Mesenchymal stem cell (in vitro differentiated cells and primary cell): Measurements from ENCODE around the gene HOXB3.
A peak's percentile ranks its signal among the peaks of the same experiment; 100 is the strongest.

Experiments used
- DNase-seq: peaks from one replicate; pipeline ENCODE4 v3.0.0-alpha.2; 2013
- H2AFZ ChIP-seq: one replicate; pipeline ENCODE4 v1.6.1; 2013; ENCODE audit warnings: low read depth, mild to moderate bottlenecking, control low read depth, inconsistent platforms, low read length, moderate library complexity
- H2AK5ac ChIP-seq: 2 replicates; pipeline ENCODE4 v1.6.1; 2013; ENCODE audit warnings: low read length, moderate library complexity, mild to moderate bottlenecking, inconsistent platforms; ENCODE audit not compliant: severe bottlenecking
- H2BK120ac ChIP-seq: one replicate; pipeline ENCODE4 v1.6.1; 2013; ENCODE audit warnings: low read depth, mild to moderate bottlenecking, inconsistent platforms, low read length, moderate library complexity
- H2BK12ac ChIP-seq, 2 experiments: one replicate each; pipeline ENCODE4 v1.6.1; 2013; ENCODE audit warnings: inconsistent platforms in 2 of 2, low read length in 2 of 2, mild to moderate bottlenecking in 2 of 2, moderate library complexity in 2 of 2, control low read depth in 1 of 2
- H2BK15ac ChIP-seq: one replicate; pipeline ENCODE4 v1.6.1; 2013; ENCODE audit warnings: mild to moderate bottlenecking, low read depth, inconsistent platforms; ENCODE audit not compliant: poor library complexity, severe bottlenecking
- H2BK5ac ChIP-seq: 2 replicates; pipeline ENCODE4 v1.6.1; 2013; ENCODE audit warnings: low read depth, mild to moderate bottlenecking, low read length, control low read depth, inconsistent platforms; ENCODE audit not compliant: poor library complexity, severe bottlenecking
- H3K14ac ChIP-seq, 2 experiments: one replicate each; pipeline ENCODE4 v1.6.1; 2013; ENCODE audit warnings: inconsistent platforms in 2 of 2, low read length in 2 of 2, control low read depth in 1 of 2, mild to moderate bottlenecking in 1 of 2, moderate library complexity in 1 of 2
- H3K18ac ChIP-seq, 2 experiments: one replicate each; pipeline ENCODE4 v1.6.1; 2013; ENCODE audit warnings: inconsistent platforms in 2 of 2, low read length in 2 of 2, control low read depth in 1 of 2, low read depth in 1 of 2, mild to moderate bottlenecking in 1 of 2
- H3K23ac ChIP-seq, 2 experiments: one replicate each; pipeline ENCODE4 v1.6.1; 2013; ENCODE audit warnings: inconsistent platforms in 2 of 2, low read length in 2 of 2, mild to moderate bottlenecking in 2 of 2, moderate library complexity in 2 of 2, control low read depth in 1 of 2
- H3K27ac ChIP-seq: 2 replicates; pipeline ENCODE4 v1.5.1; 2013; ENCODE audit warnings: mild to moderate bottlenecking, moderate library complexity, low read length, control low read depth, inconsistent platforms; ENCODE audit not compliant: poor library complexity, severe bottlenecking
- H3K27me3 ChIP-seq, 2 experiments: 2 replicates each; pipeline versions ENCODE4 v1.6.1 to v1.7.0; 2013; ENCODE audit warnings: low read length in 2 of 2, mild to moderate bottlenecking in 2 of 2, moderate library complexity in 2 of 2, control low read depth in 1 of 2, inconsistent platforms in 1 of 2; ENCODE audit not compliant: control insufficient read depth in 1 of 2, insufficient read depth in 1 of 2
- H3K36me3 ChIP-seq, 2 experiments: 2 replicates each; pipeline versions ENCODE4 v1.6.1 to v1.7.0; 2013; ENCODE audit warnings: low read length in 2 of 2, control low read depth in 1 of 2, inconsistent platforms in 1 of 2, low read depth in 1 of 2, mild to moderate bottlenecking in 1 of 2; ENCODE audit not compliant: insufficient read depth in 2 of 2, control insufficient read depth in 1 of 2
- H3K4ac ChIP-seq, 2 experiments: one replicate each; pipeline ENCODE4 v1.6.1; 2013; ENCODE audit warnings: inconsistent platforms in 2 of 2, low read length in 2 of 2, mild to moderate bottlenecking in 2 of 2, moderate library complexity in 2 of 2, control low read depth in 1 of 2, low read depth in 1 of 2
- H3K4me1 ChIP-seq: 2 replicates; pipeline ENCODE4 v1.6.1; 2013; ENCODE audit warnings: low read depth, low read length, control low read depth; ENCODE audit not compliant: control insufficient read depth, insufficient read depth
- H3K4me2 ChIP-seq: 2 replicates; pipeline ENCODE4 v1.6.1; 2013; ENCODE audit warnings: low read length, mild to moderate bottlenecking, inconsistent platforms; ENCODE audit not compliant: poor library complexity, severe bottlenecking
- H3K4me3 ChIP-seq, 2 experiments: 2 replicates each; pipeline versions ENCODE4 v1.5.1 to v1.7.0; 2013; ENCODE audit warnings: low read length in 2 of 2, mild to moderate bottlenecking in 2 of 2, control low read depth in 1 of 2, low read depth in 1 of 2; ENCODE audit not compliant: insufficient read depth in 1 of 2
- H3K79me1 ChIP-seq: replicated peaks from 2 replicates; pipeline ENCODE4 v1.6.1; 2013; ENCODE audit warnings: mild to moderate bottlenecking, control low read depth, low read length, inconsistent platforms; ENCODE audit not compliant: poor library complexity, severe bottlenecking
- H3K9ac ChIP-seq: 2 replicates; pipeline ENCODE4 v1.7.0; 2013; ENCODE audit warnings: mild to moderate bottlenecking, low read length, moderate library complexity
- H3K9me3 ChIP-seq: 2 replicates; pipeline ENCODE4 v1.7.0; 2013; ENCODE audit warnings: mild to moderate bottlenecking, low read length; ENCODE audit not compliant: control insufficient read depth
- H4K8ac ChIP-seq: one replicate; pipeline ENCODE4 v1.6.1; 2013; ENCODE audit warnings: inconsistent platforms, mild to moderate bottlenecking, low read length, moderate library complexity
- H4K91ac ChIP-seq: one replicate; pipeline ENCODE4 v1.6.1; 2013; ENCODE audit warnings: mild to moderate bottlenecking, low read length, inconsistent platforms
- WGBS: methylation state at CpG from one replicate; pipeline ENCODE4 v1.1.7; 2013; ENCODE audit warnings: mixed read lengths; 5-methylcytosine and 5-hydroxymethylcytosine counted together

Gene HOXB3

DNA sequence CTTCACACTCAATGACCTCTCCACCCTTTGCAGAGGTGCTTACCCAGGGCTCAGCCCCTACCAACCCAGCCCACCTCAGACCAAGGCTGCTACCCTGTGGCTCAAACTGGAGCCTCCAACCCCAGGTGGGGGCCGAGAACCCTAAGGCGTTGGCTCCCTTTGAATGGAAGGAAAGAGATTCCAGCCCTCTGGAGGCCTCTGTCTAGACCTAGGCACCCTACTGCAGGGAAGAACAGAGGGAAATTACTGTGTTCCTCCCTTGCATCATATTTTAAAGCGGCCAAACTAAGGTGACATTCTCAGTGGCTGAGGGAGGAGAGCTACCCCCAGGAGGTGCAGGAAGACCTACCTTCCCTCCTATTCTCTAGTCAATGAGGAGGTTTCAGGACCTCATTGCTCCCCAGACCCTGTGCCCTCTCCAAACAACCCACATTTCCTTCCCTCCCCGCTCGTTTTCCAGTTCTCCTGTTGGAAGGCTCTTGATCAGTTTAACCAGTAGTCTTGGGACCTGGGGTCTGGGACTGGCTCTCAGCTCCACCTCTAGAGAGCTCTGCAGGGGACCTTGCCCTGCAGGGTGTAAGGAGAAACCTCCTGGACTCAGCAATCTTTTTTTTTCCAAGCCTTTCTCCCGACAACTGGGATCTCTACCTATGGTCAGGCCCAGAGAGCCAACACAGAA, 30.6 kb upstream of the HOXB3 start:
- Histone ChIP-seq H3K23ac (peak overlapping the region in 1 of 2 experiments; percentile 74), H2BK5ac (no peak overlapping the region), H3K9ac (no peak overlapping the region), H3K27ac (no peak overlapping the region), H2AK5ac (no peak overlapping the region), H3K27me3 (peaks cover 97 to 98% of the 10 kb centered on the region in 2 experiments), H3K79me1 (no peaks in the 10 kb centered on the region), H4K91ac (peak overlapping the region; percentile 67), H2BK15ac (no peak overlapping the region), H4K8ac (peak overlapping the region; percentile 81), H3K36me3 (no peaks in the 10 kb centered on the region), H3K4me3 (no peak overlapping the region), H3K18ac (peak overlapping the region; percentile 88), H3K4ac (peak overlapping the region; percentile 42 to 93), H3K4me1 (peaks cover 24% of the 10 kb centered on the region), H3K4me2 (no peak overlapping the region), H3K9me3 (no peaks in the 10 kb centered on the region), H3K14ac (peak overlapping the region in 1 of 2 experiments; percentile 85), H2BK12ac (peak overlapping the region; percentile 9 to 70), H2AFZ (no peak overlapping the region), H2BK120ac (peak overlapping the region; percentile 98)
- 7% methylated on average over 5 of the region's 6 CpGs for WGBS
- DNase-seq: peak; percentile 69

DNA sequence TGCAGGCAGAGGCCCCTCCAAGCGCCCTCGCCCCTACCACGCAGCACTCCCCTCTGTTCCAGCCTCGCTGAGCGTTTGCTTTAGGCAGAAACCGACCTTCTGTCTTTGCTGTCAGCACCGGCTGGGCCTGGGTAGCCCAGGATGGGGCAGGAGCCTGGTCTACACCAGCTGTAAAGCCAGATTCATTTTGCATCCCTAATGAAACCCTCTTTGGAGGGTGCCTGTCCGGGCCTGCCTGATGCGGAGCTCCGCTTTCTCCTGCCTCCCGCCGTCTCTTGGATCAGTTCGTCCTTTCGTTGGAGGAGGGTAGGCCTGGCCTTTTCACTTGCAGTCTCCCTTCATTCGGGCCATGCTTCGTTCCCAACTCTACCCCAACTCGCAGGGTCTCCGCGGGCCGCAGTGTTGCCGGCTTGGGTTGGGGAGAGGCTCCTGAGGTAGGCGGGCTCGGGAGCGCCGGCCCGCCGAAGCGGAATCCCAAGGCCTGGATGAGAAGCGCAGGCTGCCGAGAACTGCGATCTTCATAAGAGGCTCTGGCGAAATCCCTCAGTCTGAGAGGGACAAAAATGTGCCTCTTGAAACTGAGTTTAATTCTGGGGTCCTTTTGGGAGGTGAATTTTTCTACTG, 29.9 kb upstream of the HOXB3 start:
- Histone ChIP-seq H3K4me3 (no peak overlapping the region), H2AK5ac (no peak overlapping the region), H3K9ac (no peak overlapping the region), H3K14ac (peak overlapping the region; percentile 12 to 19), H4K8ac (peak overlapping the region; percentile 83), H3K18ac (peak overlapping the region; percentile 88), H4K91ac (peak overlapping the region; percentile 96), H2AFZ (no peak overlapping the region), H3K4me1 (peaks cover 19% of the 10 kb centered on the region), H3K4me2 (no peak overlapping the region), H2BK12ac (peak overlapping the region; percentile 4 to 19), H3K27me3 (peaks cover 97 to 98% of the 10 kb centered on the region in 2 experiments), H3K27ac (no peak overlapping the region), H3K36me3 (no peaks in the 10 kb centered on the region), H2BK5ac (no peak overlapping the region), H3K9me3 (no peaks in the 10 kb centered on the region), H3K4ac (peak overlapping the region; percentile 90 to 93), H2BK120ac (peak overlapping the region; percentile 98), H2BK15ac (no peak overlapping the region), H3K23ac (peak overlapping the region in 1 of 2 experiments; percentile 0), H3K79me1 (no peaks in the 10 kb centered on the region)
- peak; percentile 81 for DNase-seq
- 4% methylated on average over 26 of the region's 32 CpGs for WGBS

GRCh38 chr17:48618256-48618896, 28.3 kb upstream of the HOXB3 start:
- Histone ChIP-seq H3K18ac (peak overlapping the region; percentile 87 to 99), H2AK5ac (no peak overlapping the region), H2BK5ac (no peak overlapping the region), H2BK15ac (peak overlapping the region; percentile 99), H3K27me3 (peaks cover 84 to 85% of the 10 kb centered on the region in 2 experiments), H3K23ac (peak overlapping the region in 1 of 2 experiments; percentile 46), H3K27ac (no peak overlapping the region), H3K4me3 (peak overlapping the region in 1 of 2 experiments; percentile 78), H2BK120ac (peak overlapping the region; percentile 82), H4K8ac (no peak overlapping the region), H2BK12ac (peak overlapping the region; percentile 87 to 99), H3K79me1 (no peaks in the 10 kb centered on the region), H3K36me3 (no peaks in the 10 kb centered on the region), H4K91ac (peak overlapping the region; percentile 95), H3K4me2 (peak overlapping the region; percentile 71), H3K9ac (peak overlapping the region; percentile 79), H3K9me3 (no peaks in the 10 kb centered on the region), H3K4me1 (peaks cover 19% of the 10 kb centered on the region), H3K4ac (peak overlapping the region; percentile 92 to 97), H2AFZ (no peak overlapping the region), H3K14ac (peak overlapping the region in 1 of 2 experiments; percentile 35)
- DNase-seq: peak; percentile 94
- WGBS: 3% methylated on average over 24 of the region's 25 CpGs
